H1 (cell line): Measurements from ENCODE around the gene TEX22. TPM values are rescaled to one million over a fixed set of nuclear protein-coding genes. Genes with fewer than 3 reads are reported as not detected.

ENCODE experiments used
- polyA plus RNA-seq, 7 experiments: library from polyadenylated mRNA; depleted of rRNA in 3 of 7; stranded (reverse) in 5 of 7; unstranded in 2 of 7; fragments of >200 nt in 5 of 7; fragments of 200-250 nt in 2 of 7; gene quantifications; 1 replicate in 5 of 7; 2 replicates in 1 of 7; 4 replicates in 1 of 7; pipeline versions ENCODE4 v1.2.1 to v1.2.3, GENCODE V29; 2011 to 2013; ENCODE audit warnings: missing spikeins in 2 of 7, mixed read lengths in 2 of 7
- total RNA-seq: library from RNA; stranded (reverse); fragmentation: NEBNext Ultra II Directional; extraction: Animal tissue kit (Norgen Biotek cat#: 25700); gene quantifications from 2 replicates; pipeline ENCODE4 v1.2.1, GENCODE V29; 2021

TEX22 gene
- total and polyA plus RNA-seq, 2 of the 8 experiments (the other 6 are each of a cell fraction or from before 2014, with no cell fraction given) = 0.24 to 0.39 TPM

Other genes with a start within 250 kb of the TEX22 start
- gene JAG2, start 229.8 kb upstream of the TEX22 start, total RNA-seq = 6.2 and 8.9 TPM in 2 replicates
- 2.8 and 4.8 TPM in 2 replicates for gene JAG2, start 229.8 kb upstream of the TEX22 start, polyA plus RNA-seq (2011; rRNA removed)
- 33.3 and 33.6 TPM in 2 replicates for gene NUDT14, start 217.2 kb upstream of the TEX22 start, total RNA-seq
- gene NUDT14, start 217.2 kb upstream of the TEX22 start, polyA plus RNA-seq (2011; rRNA removed) = 25.5 and 40.3 TPM in 2 replicates
- gene BTBD6, start 150.0 kb upstream of the TEX22 start, total RNA-seq = 10.2 and 11.6 TPM in 2 replicates
- 9.8 and 10.1 TPM in 2 replicates for gene BTBD6, start 150.0 kb upstream of the TEX22 start, polyA plus RNA-seq (2011; rRNA removed)
- 18.3 and 18.5 TPM in 2 replicates for gene BRF1, start 97.5 kb upstream of the TEX22 start, total RNA-seq
- 7.7 and 12.5 TPM in 2 replicates for gene BRF1, start 97.5 kb upstream of the TEX22 start, polyA plus RNA-seq (2011; rRNA removed)
- 62.3 and 62.8 TPM in 2 replicates for gene PACS2, start 83.8 kb upstream of the TEX22 start, total RNA-seq
- 38.0 and 65.4 TPM in 2 replicates for gene PACS2, start 83.8 kb upstream of the TEX22 start, polyA plus RNA-seq (2011; rRNA removed)
- gene MTA1, start 21.3 kb downstream of the TEX22 start, total RNA-seq = 217 and 221 TPM in 2 replicates
- 73.9 and 159 TPM in 2 replicates for gene MTA1, start 21.3 kb downstream of the TEX22 start, polyA plus RNA-seq (2011; rRNA removed)
- gene CRIP2, start 76.3 kb downstream of the TEX22 start, total RNA-seq = 4.0 and 4.2 TPM in 2 replicates
- gene CRIP2, start 76.3 kb downstream of the TEX22 start, polyA plus RNA-seq (2011; rRNA removed) = 13.5 and 28.4 TPM in 2 replicates
- gene CRIP1, start 88.3 kb downstream of the TEX22 start, total RNA-seq = 1.2 and 2.4 TPM in 2 replicates
- 2.2 and 5.3 TPM in 2 replicates for gene CRIP1, start 88.3 kb downstream of the TEX22 start, polyA plus RNA-seq (2011; rRNA removed)
- 5.6 and 6.4 TPM in 2 replicates for gene TEDC1, start 92.7 kb downstream of the TEX22 start, total RNA-seq
- gene TEDC1, start 92.7 kb downstream of the TEX22 start, polyA plus RNA-seq (2011; rRNA removed) = 14.8 and 22.8 TPM in 2 replicates
- not detected in 2 replicates for gene TMEM121, start 128.0 kb downstream of the TEX22 start, total RNA-seq
- 1.9 and 2.4 TPM in 2 replicates for gene TMEM121, start 128.0 kb downstream of the TEX22 start, polyA plus RNA-seq (2011; rRNA removed)